Activated T-cell treated with anti-CD3 and anti-CD28 coated beads, Interleukin-2, amount 50 U/mL, for 1 hour (primary cell): ENCODE data around the gene PUDP.
"Not testable (repeated sequence)": the region's sequence is repeated elsewhere in the genome, so short reads cannot be mapped to it uniquely, and the experiment has no call there.

Experiments
- DNase-seq: peaks from one replicate; pipeline ENCODE4 v3.0.0-alpha.2; 2020

PUDP gene

DNA sequence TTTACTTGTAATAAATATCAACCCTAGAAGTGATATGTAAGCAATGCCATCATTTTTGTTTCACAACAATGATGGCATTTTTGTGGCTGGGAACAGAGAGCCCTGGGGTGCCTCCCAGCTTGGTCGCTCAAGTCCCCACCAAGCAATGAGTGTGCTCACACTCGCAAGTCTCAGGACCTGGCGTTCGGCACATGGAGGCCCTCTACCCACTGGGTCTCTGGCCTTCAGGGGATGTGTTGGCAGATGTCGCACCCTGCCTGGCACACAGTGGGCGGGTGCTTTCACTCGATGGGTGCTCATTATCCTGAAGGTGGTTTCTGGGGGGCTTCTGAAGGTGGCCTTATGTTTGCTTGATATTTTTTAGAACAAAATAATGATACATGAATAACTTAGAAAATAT lies 75.1 kb downstream of the PUDP start:
- no peak for DNase-seq

GRCh38 chrX:7071390-7071789 lies 76.6 kb downstream of the PUDP start:
- DNase-seq, result no peak

DNA sequence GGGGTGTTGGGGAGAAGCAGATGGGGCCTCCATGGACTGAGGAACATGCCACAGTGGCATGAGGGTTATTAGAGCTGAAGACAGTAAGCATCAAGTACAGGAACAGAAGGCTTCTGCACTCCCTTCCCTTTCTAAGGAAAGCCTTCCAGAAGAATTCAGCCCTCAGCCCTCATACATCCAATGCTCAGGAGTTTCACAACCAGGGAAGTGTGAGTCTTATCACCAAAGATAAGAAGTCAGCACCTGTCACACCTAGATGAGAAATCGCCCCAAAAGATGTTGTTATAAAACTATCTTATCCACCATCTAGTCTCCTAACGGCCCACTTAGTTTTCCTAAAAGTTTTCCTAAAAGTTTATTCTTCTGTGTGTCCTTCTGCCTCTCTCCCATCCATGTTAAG lies 78.4 kb downstream of the PUDP start:
- no peak for DNase-seq

GRCh38 chrX:7068939-7069367 lies 79.0 kb downstream of the PUDP start:
- peak; percentile 36 for DNase-seq

GRCh38 chrX:7067256-7067655 lies 80.7 kb downstream of the PUDP start:
- DNase-seq, result no peak

- no peak for DNase-seq
Measured at GRCh38 chrX:7065473-7065872, 82.5 kb downstream of the PUDP start.

GRCh38 chrX:7062903-7063302 lies 85.0 kb downstream of the PUDP start:
- DNase-seq, result no peak

- DNase-seq, result no peak
Measured at GRCh38 chrX:7062276-7062675, 85.7 kb downstream of the PUDP start.

GRCh38 chrX:7061429-7061828 lies 86.5 kb downstream of the PUDP start:
- DNase-seq, result no peak

DNA sequence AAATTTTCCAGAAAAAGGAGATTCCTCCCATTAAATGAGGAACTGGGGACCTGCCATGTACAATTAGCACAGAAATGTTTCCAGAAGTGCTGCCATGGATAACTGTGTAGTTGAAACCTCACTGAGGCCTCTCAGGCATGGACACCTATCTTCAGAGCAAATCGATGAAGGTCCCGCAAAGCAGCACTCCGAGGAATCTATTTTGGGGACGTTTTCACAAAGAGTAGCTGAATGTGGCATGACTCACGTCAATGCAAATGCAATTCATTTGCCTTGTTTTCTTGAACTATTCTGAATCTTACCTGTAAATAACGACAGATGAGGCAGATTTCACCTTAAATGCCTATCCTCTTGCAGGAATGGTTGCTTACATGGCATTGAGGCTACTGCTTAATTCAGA lies 87.5 kb downstream of the PUDP start:
- DNase-seq, result no peak

GRCh38 chrX:7059859-7060258 lies 88.1 kb downstream of the PUDP start:
- DNase-seq, result no peak

- DNase-seq, result no peak
Measured at GRCh38 chrX:7059214-7059838, 88.6 kb downstream of the PUDP start.

- no peak for DNase-seq
Measured at GRCh38 chrX:7055386-7056137, 92.4 kb downstream of the PUDP start.

DNA sequence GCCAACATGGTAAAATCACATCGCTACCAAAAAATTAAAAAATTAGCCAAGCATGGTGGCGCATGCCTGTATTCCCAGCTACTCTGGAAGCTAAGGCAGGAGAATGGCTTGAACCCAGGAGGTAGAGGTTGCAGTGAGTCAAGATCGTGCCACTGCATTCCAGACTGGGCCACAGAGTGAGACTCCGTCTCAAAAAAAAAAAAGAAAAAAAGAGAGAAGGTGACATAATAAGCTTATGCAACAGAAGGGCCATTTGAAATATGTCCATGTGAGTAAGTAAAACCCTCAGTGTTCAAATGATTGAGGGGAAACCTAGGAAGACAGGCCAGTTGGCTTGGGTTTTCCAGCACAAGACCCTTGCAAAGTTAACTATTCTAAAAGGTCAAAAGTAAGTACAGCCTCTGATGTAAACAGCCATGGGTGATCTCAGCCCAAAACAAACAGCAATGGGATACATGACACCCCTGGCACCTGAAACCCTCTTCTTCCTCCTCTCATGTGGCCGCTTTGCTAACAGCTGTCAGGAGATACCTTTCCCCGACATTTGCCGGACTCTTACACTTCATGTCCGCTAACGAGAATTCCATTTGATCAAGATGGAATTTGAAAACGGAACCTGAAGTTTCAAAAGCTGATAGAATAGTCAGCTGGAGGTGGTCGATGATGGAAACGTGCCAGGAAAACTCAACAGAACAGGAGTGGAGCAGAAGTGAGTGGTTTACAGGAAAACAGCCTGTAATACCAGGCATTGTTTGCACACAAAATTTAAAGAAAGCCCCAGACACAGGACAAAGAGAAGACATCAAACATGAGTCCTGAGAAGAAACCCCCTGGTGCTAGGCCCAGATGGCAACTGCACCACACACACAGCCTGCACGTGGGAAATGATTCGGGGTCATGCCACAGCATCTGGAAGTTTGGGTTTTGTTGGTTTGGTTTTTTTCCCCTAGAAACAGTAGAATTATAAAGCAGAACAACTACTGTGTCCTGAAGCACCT lies 93.4 kb downstream of the PUDP start:
- no peak for DNase-seq

- no peak for DNase-seq
Measured at GRCh38 chrX:7052541-7052940, 95.4 kb downstream of the PUDP start.

- DNase-seq, result no peak
Measured at GRCh38 chrX:7050271-7050670, 97.7 kb downstream of the PUDP start.

- no peak for DNase-seq
Measured at GRCh38 chrX:7047951-7048350, 100.0 kb downstream of the PUDP start.

GRCh38 chrX:7045238-7045955 lies 102.6 kb downstream of the PUDP start:
- no peak for DNase-seq

DNA sequence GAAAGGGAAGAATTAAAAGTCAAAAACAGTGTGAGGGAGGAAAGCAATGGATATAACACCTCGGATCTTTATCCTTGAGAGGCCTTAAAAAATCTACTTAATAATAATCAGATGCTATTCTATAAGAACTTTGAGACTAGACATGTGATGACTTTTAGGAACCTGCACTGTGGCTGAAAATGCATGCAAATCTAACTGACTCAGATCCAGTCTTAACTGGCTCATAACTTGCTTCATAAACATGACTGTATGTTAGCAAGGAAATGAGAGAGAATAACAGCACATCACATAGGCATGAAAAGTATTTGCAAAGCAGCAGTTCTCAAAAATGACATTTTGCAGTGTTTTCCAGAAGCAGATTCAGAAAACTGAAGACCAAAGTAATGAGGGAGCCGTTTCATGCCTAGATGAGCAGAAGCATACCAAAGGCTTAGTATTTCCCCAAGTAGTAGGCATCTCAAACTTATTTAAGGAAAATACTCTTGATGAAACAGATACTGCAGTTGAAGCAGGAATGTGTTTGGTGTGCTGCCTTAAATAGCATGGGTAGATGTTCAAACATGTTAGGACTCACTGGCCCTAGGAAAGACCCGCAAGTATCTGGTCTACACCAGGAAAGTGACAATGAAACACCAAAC lies 104.0 kb downstream of the PUDP start:
- DNase-seq, result not testable (repeated sequence)

DNA sequence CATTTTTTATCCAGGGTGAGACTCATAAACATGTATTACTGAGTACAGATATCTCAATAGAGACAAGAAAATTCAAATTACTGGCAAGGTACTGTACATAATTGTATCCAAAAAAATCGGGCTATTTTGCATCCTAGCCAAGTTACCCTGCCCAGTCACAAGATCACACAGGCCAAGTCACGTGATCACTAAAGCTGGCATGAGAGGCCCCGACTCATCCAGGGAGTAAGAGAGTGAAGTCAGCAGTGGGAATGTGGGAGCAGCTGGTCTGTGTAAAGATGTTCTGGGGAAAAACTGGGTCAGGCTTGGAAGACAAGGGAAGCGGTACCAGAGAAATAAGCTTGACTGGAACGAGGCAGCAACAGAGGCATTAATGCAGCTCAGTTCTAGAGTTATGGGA lies 119.7 kb downstream of the PUDP start:
- DNase-seq, result no peak

GRCh38 chrX:7027071-7027470 lies 120.9 kb downstream of the PUDP start:
- no peak for DNase-seq

DNA sequence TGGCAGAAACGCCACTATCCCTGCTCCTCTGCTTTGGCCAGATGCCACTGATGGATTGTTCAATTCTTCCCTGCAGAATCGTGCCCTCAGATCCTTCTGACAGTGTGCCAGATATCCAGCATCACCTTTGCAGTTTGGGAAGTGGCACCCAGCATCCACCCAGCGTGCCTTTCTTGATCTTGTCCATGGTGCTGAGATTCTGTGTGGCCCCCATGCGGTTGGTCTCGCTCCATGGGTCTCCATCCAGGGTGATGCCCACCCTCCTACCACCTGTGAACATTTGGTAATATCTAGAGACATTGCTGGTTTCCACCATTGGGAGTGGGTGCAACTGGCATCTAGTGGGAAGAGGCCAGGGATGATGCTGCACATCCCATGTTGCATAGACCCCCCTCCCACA lies 121.6 kb downstream of the PUDP start:
- not testable (repeated sequence) for DNase-seq
